Measurements from ENCODE around the gene SETD4. TPM values are rescaled to one million over a fixed set of nuclear protein-coding genes. Genes with fewer than 3 reads are reported as not detected.

SETD4 gene
- total RNA-seq, 1 donor from 2014 or later, result 5.8 TPM

Other genes starting within 250 kb of the SETD4 start
- gene CBR1, start 9.5 kb upstream of the SETD4 start, total RNA-seq, result 152 TPM
- gene CBR3, start 74.6 kb upstream of the SETD4 start, total RNA-seq, result not detected
- 23.6 TPM for gene DOP1B, start 96.3 kb upstream of the SETD4 start, total RNA-seq